Stimulated activated memory B cell treated with anti-CD40 and anti-IgM and Interleukin-4, amounts not matched to agents 10 μg/mL and 1 μg/mL and 100 μg/mL, for 72 hours (primary cell): ENCODE data around the gene PVALEF.

Experiments used
- ATAC-seq: fragments of 150-1000 bp; cut with Tn5 transposase; 2 replicates; pipeline ENCODE4 v1.10.0; 2021
- H3K27ac Mint-ChIP-seq: one replicate; pipeline ENCODE4 v1.8.0; 2022; ENCODE audit warnings: mild to moderate bottlenecking, mixed read lengths
- H3K27me3 Mint-ChIP-seq: one replicate; pipeline ENCODE4 v1.8.0; 2022; ENCODE audit warnings: mixed read lengths
- H3K36me3 Mint-ChIP-seq: one replicate; pipeline ENCODE4 v1.8.0; 2022; ENCODE audit warnings: mixed read lengths
- H3K4me1 Mint-ChIP-seq: one replicate; pipeline ENCODE4 v1.8.0; 2022; ENCODE audit warnings: mixed read lengths
- H3K4me3 Mint-ChIP-seq: one replicate; pipeline ENCODE4 v1.8.0; 2022; ENCODE audit warnings: mild to moderate bottlenecking, moderate library complexity, mixed read lengths
- H3K9me3 Mint-ChIP-seq: one replicate; pipeline ENCODE4 v1.8.0; 2022; ENCODE audit warnings: mixed read lengths

PVALEF gene

DNA sequence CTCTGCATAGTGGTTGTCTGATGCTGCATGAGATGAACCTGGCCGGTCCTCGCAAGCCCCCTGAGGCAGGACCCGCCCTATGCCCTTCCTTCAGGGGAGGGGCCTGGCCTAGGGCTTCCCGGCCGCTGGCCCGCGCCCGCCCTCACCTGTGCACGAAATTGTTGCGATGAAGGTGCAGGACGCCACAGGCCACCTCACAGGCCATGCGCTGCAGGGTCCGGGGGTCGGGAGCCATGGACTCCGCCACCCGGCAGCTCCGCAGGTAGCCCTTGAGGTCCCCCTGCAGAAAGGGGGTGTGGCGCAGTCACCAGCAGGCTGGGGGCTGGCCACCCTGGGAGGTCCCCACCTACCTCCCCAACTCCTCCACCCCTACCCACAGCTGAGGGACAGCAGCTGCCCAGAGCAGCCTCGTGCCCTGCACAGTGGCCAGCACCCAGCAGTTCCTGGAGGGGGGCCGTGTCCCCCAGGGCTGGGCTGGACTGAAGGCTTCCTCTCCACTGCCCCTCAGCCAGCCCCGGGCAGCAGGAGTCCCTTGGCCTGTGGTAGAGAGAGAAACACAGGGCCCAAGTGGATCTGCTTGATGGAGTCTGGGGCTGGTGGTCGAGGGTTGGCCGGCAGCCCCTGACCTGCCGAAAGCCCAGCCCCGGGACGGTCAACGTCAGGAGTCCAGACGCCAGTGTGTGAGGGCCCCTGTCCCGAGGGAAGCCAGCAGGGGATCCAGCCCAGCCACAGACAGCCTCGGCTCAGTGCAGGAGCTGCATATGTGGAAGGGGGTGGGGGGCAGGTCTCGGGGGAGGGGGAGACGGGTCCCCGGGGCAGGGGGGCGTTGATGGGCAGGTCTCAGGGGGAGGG lies 38.8 kb upstream of the PVALEF start:
- Mint-ChIP-seq H3K4me1 (no peaks in the 10 kb centered on the region), H3K27me3 (no peaks in the 10 kb centered on the region), H3K4me3 (no peak overlapping the region), H3K27ac (no peak overlapping the region), H3K9me3 (no peaks in the 10 kb centered on the region), H3K36me3 (no peaks in the 10 kb centered on the region)
- ATAC-seq: no peak

GRCh38 chr17:81127133-81127455 lies 38.2 kb upstream of the PVALEF start:
- Mint-ChIP-seq H3K9me3 (no peaks in the 10 kb centered on the region), H3K4me3 (no peak overlapping the region), H3K4me1 (no peaks in the 10 kb centered on the region), H3K27me3 (no peaks in the 10 kb centered on the region), H3K36me3 (no peaks in the 10 kb centered on the region), H3K27ac (no peak overlapping the region)
- no peak for ATAC-seq

DNA sequence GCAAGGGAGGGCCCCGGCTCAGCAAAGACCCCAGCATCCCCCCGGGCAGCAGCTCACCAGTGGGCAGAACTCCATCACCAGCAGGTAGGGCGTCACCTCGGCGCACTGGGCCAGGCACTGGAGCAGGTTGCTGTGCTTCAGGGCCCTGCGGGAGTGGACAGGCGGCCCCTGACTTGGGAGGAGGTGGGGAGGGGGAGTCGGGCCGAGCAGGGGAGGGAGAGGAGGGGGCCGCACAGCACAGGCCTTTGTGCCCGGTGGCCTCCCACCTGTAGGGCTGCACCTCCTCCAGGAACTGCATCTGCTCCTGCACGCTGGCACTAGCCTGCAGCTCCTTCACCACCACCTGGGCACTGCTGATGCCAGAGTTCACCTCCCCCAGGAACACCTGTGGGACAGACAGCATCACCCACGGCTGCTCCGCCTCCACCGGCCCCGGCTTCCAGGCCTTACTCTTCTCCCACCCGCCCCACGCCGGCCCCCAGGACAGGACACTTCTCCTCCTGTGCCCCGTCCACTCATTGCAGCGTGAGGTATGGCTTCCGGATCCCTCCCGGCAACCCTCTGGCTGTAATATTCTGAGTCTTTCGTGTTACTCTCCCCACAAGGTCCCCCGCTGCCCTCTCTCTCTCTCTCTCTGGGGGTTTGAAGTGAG lies 37.7 kb upstream of the PVALEF start:
- H3K4me1 Mint-ChIP-seq: no peaks in the 10 kb centered on the region
- H3K9me3 Mint-ChIP-seq: no peaks in the 10 kb centered on the region
- H3K36me3 Mint-ChIP-seq: no peaks in the 10 kb centered on the region
- H3K4me3 Mint-ChIP-seq: no peak overlapping the region
- no peaks in the 10 kb centered on the region for H3K27me3 Mint-ChIP-seq
- no peak for ATAC-seq
- no peak overlapping the region for H3K27ac Mint-ChIP-seq

DNA sequence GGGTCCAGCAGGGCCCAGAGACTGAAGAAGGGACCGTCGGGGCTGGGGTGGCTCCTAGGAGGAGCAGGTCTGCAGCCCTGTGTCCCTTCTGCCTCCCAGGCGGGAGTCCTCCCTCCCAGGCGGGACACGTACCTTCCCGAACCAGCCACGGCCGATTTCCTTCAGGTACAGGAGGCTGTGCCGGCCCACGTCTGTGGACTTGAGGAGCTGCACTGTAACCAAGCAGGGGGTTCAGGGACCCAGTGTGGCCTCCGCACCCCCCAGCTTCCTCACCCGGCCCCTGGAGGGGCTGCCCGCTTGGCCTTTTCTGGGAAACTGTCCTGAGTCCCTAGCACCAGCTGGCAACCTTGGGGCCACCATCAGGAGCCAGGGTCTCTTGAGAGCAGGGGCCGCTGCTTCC lies 37.0 kb upstream of the PVALEF start:
- no peaks in the 10 kb centered on the region for H3K36me3 Mint-ChIP-seq
- no peaks in the 10 kb centered on the region for H3K9me3 Mint-ChIP-seq
- no peaks in the 10 kb centered on the region for H3K27me3 Mint-ChIP-seq
- ATAC-seq: no peak
- H3K4me1 Mint-ChIP-seq: no peaks in the 10 kb centered on the region
- no peak overlapping the region for H3K27ac Mint-ChIP-seq
- H3K4me3 Mint-ChIP-seq: no peak overlapping the region

GRCh38 chr17:81128774-81129173 lies 36.5 kb upstream of the PVALEF start:
- Mint-ChIP-seq H3K4me1 (no peaks in the 10 kb centered on the region), H3K4me3 (no peak overlapping the region), H3K9me3 (no peaks in the 10 kb centered on the region), H3K27me3 (no peaks in the 10 kb centered on the region), H3K27ac (no peak overlapping the region), H3K36me3 (no peaks in the 10 kb centered on the region)
- ATAC-seq: no peak

DNA sequence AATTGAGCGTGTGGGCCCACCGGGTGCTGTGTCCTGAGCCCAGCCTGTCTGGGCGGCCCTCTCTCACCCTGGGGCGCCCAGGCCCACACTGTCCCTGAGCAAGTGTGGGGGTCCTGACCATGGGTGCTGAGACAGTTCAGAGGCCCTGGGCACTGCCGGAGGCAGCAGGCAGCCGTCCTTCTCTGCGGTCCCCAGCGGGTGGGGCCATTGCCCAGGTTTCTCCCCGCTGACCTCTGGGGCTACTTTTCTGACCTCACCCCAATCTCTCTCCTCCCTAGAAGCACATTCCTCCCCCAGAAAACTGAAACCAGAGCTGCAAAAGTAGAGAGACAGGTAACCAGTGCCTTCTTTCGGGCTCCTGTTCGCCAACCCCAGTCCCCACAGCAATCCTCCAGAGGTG lies 36.0 kb upstream of the PVALEF start:
- ATAC-seq: no peak
- Mint-ChIP-seq H3K27ac (no peak overlapping the region), H3K36me3 (no peaks in the 10 kb centered on the region), H3K9me3 (no peaks in the 10 kb centered on the region), H3K4me1 (no peaks in the 10 kb centered on the region), H3K27me3 (no peaks in the 10 kb centered on the region), H3K4me3 (no peak overlapping the region)

DNA sequence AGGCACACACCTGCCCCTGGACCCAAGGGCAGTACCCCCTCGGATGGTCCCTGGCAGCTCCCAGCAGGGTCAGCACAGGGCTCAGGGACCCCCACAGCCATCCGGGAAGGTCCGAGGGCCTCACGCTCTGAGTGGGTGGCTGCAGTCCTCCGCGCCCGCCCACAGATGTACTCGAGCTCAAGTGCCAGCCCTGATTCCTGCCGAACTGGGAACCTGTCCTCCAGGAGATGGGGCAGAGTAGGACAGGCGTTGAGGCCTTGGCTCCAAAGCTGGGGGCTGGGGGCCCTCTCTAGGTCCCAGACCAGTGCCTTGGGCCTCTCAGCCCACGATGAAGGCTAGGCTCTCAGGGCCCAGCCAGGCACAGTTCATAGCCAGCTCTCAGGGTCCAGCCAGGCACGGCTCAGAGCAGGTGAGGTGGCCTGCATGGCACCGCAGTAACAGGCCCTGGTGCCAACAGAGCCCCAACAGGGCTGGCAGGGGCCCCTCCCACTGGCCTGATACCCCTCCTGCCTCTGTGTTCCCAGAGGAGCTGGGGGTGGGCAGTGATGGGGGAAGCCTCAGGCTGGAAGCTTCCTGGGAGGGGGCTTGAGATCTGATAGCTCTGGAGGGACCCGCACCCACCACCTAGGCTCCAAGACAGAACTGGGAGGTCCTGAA lies 35.5 kb upstream of the PVALEF start:
- H3K4me3 Mint-ChIP-seq: no peak overlapping the region
- H3K36me3 Mint-ChIP-seq: no peaks in the 10 kb centered on the region
- no peaks in the 10 kb centered on the region for H3K9me3 Mint-ChIP-seq
- no peaks in the 10 kb centered on the region for H3K4me1 Mint-ChIP-seq
- H3K27me3 Mint-ChIP-seq: no peaks in the 10 kb centered on the region
- H3K27ac Mint-ChIP-seq: no peak overlapping the region
- no peak for ATAC-seq

DNA sequence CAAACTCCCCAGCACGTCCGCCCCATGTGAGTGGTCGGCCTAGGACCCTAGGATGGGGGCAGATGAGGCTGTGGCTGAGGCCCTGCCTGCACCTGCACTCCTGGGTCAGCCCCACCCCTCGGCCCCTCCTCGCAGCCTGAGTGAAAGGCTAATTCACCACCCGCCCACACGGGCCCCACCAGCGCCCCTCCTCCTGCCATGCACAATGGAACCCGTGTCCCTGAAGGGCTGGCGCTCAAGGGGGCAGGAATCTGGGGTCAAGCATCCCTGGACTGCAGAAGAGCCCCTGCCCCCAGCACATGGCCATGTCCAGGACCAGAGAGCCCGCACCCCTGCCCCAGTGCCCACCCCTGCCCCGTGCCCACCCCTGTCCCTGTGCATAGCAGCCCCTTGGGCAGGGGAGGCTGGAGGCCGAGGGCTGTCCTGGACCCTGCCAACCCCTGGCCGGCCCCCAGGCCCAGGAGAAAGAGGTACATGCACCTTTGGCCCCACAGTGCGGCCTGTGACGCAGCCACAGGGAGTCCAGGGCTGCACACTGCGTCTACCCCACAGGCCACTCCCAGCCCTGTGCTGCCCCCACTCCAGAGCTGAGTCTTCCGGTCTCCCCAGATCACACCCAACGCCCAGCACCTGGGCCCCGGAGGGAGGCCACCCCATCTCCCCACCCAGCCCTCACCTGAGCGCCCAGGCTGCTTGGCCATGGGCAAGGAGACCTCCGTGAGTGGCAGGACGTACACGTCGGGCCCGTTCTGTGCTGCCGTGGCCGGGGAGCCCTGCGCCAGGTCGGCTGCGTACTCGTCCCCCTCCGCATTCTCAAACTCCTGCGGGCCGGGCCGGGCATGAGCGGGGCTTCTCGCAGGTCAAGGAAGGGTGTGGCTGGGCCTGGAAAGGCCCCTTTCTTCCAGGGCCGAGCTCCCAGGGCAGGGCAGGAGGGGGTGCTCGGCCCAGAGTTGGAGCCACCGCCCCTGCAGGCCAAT lies 34.6 kb upstream of the PVALEF start:
- H3K4me1 Mint-ChIP-seq: no peaks in the 10 kb centered on the region
- no peaks in the 10 kb centered on the region for H3K36me3 Mint-ChIP-seq
- H3K4me3 Mint-ChIP-seq: no peak overlapping the region
- no peak for ATAC-seq
- no peaks in the 10 kb centered on the region for H3K27me3 Mint-ChIP-seq
- H3K27ac Mint-ChIP-seq: no peak overlapping the region
- no peaks in the 10 kb centered on the region for H3K9me3 Mint-ChIP-seq

DNA sequence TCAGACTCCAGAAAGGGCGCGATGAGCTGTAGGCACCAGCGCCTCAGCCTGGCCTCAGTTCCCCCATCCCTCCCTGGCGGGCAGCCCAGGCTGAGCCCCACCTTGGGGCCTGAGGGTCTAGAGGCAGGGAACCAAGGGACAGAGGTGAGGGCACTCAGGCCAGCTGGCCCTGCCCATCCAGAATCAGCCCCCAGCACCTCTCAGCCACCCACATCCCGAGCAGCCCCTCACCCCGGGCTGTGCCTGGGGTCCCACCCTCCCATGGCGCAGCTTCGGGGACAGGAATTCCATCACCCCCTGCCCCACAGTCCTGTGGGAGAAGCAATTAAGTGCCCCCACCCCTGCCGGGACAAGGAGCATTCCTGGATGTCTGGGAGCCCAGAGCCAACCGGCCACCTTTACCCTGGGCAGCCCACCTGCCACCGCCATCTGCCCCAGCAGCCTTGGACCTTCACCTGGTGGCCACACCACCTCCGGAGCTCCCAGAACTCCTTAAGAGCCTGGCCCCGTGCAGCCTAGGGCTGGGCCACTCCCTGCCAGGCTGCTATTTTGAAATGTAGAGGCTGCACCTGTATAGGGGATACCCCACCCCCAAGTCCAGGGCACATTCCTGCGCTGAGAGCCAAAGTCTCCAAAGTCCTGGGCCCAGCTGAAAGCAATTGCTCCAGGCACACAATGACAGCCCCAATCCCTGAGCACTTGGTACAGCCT lies 33.7 kb upstream of the PVALEF start:
- no peaks in the 10 kb centered on the region for H3K36me3 Mint-ChIP-seq
- H3K4me1 Mint-ChIP-seq: no peaks in the 10 kb centered on the region
- H3K9me3 Mint-ChIP-seq: no peaks in the 10 kb centered on the region

DNA sequence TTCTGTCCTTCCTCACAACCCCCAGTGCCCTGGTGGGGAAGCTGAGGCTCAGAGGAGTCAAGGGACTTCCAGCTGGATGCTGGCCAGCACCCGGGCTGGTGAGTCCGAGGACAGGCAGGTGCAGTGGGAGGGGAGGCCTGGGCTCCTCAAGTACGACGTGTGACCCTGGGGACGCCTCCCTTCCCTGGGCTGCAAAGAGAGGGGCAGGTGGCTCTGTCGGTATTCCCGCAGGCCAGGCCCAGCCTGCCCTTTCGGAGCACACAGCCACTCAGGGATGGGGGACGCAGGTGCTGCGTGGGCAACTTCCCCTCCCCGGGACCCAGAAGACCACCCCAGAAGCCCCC lies 33.1 kb upstream of the PVALEF start:
- H3K9me3 Mint-ChIP-seq: no peaks in the 10 kb centered on the region
- H3K36me3 Mint-ChIP-seq: no peaks in the 10 kb centered on the region
- no peak overlapping the region for H3K27ac Mint-ChIP-seq
- no peak for ATAC-seq
- H3K27me3 Mint-ChIP-seq: no peaks in the 10 kb centered on the region
- no peaks in the 10 kb centered on the region for H3K4me1 Mint-ChIP-seq
- no peak overlapping the region for H3K4me3 Mint-ChIP-seq

More for the DNA sequence above, 33.7 kb upstream of the PVALEF start:
- no peak for ATAC-seq
- H3K27me3 Mint-ChIP-seq: no peaks in the 10 kb centered on the region
- H3K4me3 Mint-ChIP-seq: no peak overlapping the region
- H3K27ac Mint-ChIP-seq: no peak overlapping the region

DNA sequence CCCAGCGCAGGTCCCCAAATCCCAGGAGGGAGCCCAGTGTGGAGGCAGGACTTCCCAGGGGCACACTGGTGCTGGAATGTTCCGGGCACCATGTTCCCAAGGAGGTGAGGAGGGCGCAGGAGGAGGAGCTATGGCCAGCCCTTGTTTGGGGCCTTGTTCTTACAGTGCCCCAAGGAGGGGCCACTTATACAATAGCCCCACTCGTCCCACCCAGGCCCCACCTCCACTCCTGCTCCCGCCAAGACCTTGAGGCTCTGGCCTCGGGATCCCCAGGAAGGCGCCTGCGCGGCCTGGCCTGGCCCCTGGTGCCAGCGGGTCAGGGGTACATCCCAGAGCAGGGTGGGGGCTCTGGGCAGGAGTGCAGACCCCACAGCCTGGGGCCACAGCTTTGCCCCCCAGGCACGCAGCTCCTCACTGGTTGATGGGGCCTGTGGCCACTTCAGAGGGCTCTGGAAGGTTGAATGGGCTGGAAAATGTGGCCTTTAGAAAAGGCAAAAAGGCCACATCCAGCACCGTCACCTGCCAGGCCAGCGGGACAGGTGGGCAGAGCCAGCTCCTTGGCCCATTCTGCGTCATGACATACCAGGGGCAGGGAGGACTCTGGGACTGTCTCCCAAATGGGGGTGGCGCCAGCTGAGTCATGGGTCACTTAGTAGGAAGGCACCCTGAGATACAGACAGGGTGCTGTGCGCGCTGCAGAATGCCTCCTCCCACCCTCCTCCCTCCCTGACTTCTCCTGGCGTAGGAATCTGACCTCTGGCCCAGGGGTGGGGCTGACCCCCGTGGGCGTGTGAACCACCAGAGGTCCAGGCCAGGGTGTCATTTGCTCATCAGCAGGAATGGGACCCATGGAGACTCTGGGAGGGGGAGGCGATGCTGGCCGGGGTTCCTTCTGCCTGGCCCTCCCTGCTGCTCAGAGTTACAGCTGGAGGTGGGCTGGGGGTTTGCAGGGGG lies 32.3 kb upstream of the PVALEF start:
- no peak overlapping the region for H3K4me3 Mint-ChIP-seq
- H3K27me3 Mint-ChIP-seq: no peaks in the 10 kb centered on the region
- peaks cover 2% of the 10 kb centered on the region for H3K9me3 Mint-ChIP-seq
- H3K36me3 Mint-ChIP-seq: no peaks in the 10 kb centered on the region
- no peaks in the 10 kb centered on the region for H3K4me1 Mint-ChIP-seq
- H3K27ac Mint-ChIP-seq: no peak overlapping the region
- ATAC-seq: no peak

DNA sequence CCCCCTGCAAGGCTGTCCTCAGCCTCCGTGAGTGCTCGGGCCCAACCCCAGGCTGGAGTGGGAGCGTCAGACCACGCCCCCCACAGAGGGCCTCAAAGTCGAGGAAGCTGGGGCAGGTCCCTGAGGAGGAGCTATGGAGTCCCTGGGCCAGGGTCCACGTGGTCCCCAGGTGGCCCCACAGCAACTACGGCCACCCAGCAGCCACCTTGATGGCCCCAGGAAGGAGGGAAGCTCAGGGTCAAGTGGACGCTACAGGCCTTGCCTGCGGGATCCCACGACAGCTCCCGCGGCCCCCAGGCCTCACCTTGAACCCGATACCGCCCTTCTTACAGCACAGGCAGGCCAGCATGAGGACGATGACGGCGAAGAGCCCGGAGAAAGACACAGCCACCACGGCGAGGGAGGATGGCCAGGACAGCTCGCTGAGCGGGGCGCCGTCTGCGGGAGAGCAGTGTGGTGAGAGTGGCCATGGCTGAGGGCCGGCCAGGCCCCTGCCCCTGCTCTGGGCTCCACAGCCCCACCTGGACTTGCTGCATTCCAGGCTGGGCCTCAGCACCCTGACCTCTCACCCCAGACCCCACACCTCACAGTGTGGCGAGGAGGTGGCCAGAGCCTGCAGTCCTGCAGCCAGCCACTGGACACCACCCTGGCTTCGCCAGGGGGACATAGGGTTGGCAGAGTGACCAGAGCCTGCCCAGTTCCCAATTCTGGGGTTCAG lies 31.1 kb upstream of the PVALEF start:
- H3K9me3 Mint-ChIP-seq: peaks cover 8% of the 10 kb centered on the region
- H3K36me3 Mint-ChIP-seq: no peaks in the 10 kb centered on the region
- no peaks in the 10 kb centered on the region for H3K27me3 Mint-ChIP-seq
- no peak overlapping the region for H3K27ac Mint-ChIP-seq
- H3K4me1 Mint-ChIP-seq: no peaks in the 10 kb centered on the region
- H3K4me3 Mint-ChIP-seq: no peak overlapping the region
- no peak for ATAC-seq

- no peaks in the 10 kb centered on the region for H3K36me3 Mint-ChIP-seq
- no peak overlapping the region for H3K4me3 Mint-ChIP-seq
- H3K4me1 Mint-ChIP-seq: no peaks in the 10 kb centered on the region
- H3K27me3 Mint-ChIP-seq: peaks cover 8% of the 10 kb centered on the region
- ATAC-seq: no peak
- H3K9me3 Mint-ChIP-seq: peaks cover 8% of the 10 kb centered on the region
- no peak overlapping the region for H3K27ac Mint-ChIP-seq
Measured at GRCh38 chr17:81135505-81136278, 29.6 kb upstream of the PVALEF start.
